ENCODE data around the gene FAM174B. TPM values are rescaled to one million over a fixed set of nuclear protein-coding genes. Genes with fewer than 3 reads are reported as not detected.

FAM174B gene
- total and polyA plus RNA-seq, 2 experiments from 2014 or later: 15.0 to 21.8 TPM

GRCh38 chr15:92595506-92596381, 59.8 kb downstream of the FAM174B start:
- Histone ChIP-seq H3K27me3 (ENCODE audit: insufficient read depth) (no peaks in the 10 kb centered on the region), H3K4me1 (ENCODE audit: insufficient read depth) (no peaks in the 10 kb centered on the region), H3K79me2 (replicated peaks; ENCODE audit: insufficient read depth) (no peaks in the 10 kb centered on the region), H3K9me2 (ENCODE audit: insufficient read depth) (peaks cover 5% of the 10 kb centered on the region; the same call in 1 of the 2 replicates), H3K36me3 (ENCODE audit: insufficient read depth) (no peaks in the 10 kb centered on the region), H3K27ac (ENCODE audit: low read depth) (no peak overlapping the region), H3F3A (replicated peaks; ENCODE audit: low read depth) (no peaks in the 10 kb centered on the region), H3K4me3 (no peak overlapping the region), H4K20me1 (replicated peaks; ENCODE audit: insufficient read depth) (no peaks in the 10 kb centered on the region), H2AFZ (no peak overlapping the region), H3K4me2 (no peak overlapping the region)
- no peak for TF ChIP-seq NANOG (IDR thresholded peaks at IDR 0.05; ENCODE audit: borderline replicate concordance)
- no peak for TF ChIP-seq CTCF (conservative IDR thresholded peaks at IDR 0.05; ENCODE audit: low read depth in 2 of 2)
- TF ChIP-seq ZNF462 (CRISPR knock-in tag; IDR thresholded peaks at IDR 0.05): no peak
- TF ChIP-seq JUNB (IDR thresholded peaks at IDR 0.05; ENCODE audit: unreplicated experiment): no peak
- no peak for TF ChIP-seq REST (IDR thresholded peaks at IDR 0.05; ENCODE audit: unreplicated experiment)
- TF ChIP-seq ETS1 (IDR thresholded peaks at IDR 0.05): no peak
- TF ChIP-seq CREB1 (CRISPR knock-in tag; IDR thresholded peaks at IDR 0.05; ENCODE audit: low read depth): no peak
- Mint-ChIP-seq H3K9me3 (no peaks in the 10 kb centered on the region; the same call in 2 of the 3 replicates), H3K27ac (no peak overlapping the region), H3K36me3 (ENCODE audit: low read depth) (no peaks in the 10 kb centered on the region), H3K27me3 (ENCODE audit: insufficient read depth, low read depth, poor library complexity) (peaks cover 2% of the 10 kb centered on the region), H3K4me1 (no peaks in the 10 kb centered on the region), H3K4me3 (no peak overlapping the region)
- no peak; the same call in 2 of the 3 replicates for ATAC-seq
- DNase-seq (ENCODE audit: low spot score): no peak

Measured in GM23338 (cell line).